ENCODE results near the gene R3HDM4.
"Not testable (repeated sequence)": the region's sequence is repeated elsewhere in the genome, so short reads cannot be mapped to it uniquely, and the experiment has no call there.

R3HDM4 gene

DNA sequence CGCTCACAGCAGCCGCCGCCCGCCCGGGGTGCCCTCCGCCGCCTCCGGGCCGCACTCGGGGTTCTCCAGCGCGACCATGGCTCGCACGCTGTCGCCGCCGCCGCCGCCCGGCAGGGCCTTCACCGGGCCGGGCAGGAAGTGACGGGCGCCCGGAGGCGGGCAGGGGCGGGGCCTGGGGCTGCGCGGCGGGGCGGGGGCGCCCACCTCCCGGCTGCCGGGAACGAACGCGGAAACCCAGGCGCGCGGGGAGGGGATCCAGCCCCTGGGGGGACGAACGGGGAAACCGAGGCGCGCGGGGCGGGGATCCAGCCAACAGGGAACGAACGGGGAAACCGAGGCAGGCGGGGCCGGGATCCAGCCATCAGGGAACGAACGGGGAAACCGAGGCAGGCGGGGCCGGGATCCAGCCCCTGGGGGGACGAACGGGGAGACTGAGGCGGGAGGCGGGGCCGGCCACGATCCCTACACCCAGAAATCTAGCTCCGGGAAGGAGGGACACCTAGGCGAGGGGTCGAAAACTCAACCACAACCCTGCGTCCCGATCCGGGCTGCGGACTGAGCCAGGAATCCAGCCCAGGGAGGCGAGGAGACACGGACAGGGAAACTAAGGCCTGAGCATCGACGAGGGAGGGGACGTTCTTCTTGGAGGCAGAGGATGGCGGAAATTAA, at the start of gene R3HDM4:
TSS of gene R3HDM4 (minus strand) at position 140 of the 669 bp plus-strand sequence. CDS start at position 78, 62 bp downstream.
- Mint-ChIP-seq H3K36me3 (peaks cover 2% of the 10 kb centered on the region), H3K9me3 (no peaks in the 10 kb centered on the region), H3K27me3 (no peaks in the 10 kb centered on the region), H3K4me3 (peak within 1 kb of the TSS; percentile 88), H3K27ac (peak within 1 kb of the TSS; percentile 98), H3K4me1 (peaks cover 33% of the 10 kb centered on the region)

DNA sequence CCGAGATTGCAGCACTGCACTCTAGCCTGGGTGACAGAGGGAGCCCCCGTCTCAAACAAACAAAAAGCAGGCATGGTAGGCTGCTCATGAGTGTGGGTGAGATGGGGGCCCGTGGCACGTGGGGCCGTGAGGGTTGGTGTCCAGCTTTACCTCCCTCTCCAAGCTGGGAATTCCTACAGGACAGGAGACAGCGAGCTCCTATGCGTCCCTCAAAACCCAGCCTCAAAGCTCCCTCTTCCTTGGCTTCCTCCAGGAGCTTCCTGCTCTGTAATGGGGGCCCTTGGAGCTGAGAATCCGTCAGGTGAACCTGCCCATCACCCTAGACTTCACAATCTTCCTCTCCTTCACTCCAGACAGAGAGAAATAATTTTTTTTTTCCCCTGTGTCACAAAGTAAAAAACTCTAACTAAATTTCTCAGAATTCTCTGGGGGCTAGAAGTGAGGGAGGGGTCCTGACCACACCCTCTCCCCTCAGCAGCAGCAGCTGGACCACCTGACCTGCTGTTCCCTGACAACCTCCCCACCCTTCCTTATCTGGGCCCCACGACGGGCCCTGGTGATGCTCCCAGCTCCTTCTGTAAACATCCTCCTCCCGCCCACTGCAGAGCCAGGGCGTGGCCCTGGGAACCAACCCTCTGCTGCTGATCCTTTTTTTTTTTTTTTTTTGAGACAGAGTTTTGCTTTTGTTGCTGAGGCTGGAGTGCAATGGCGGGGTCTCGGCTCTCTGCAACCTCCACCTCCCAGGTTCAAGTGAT, 49.0 kb upstream of the R3HDM4 start:
- no peaks in the 10 kb centered on the region for H3K27me3 Mint-ChIP-seq

DNA sequence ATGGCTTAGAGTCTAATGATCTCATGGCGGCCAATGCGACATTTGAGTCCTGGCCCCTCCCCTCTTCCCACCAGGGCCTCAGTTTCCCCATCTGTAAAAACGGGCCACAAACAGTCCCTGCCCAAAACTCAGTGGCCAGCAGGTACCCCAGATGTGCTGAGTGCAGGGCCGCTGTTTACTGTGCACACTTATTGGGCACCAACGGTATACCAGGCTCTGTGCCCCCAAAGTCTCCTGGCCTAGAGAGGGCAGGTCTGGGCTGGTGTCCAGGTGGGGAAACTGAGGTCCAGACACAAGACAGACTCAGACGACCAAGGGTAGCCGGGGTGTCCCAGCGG, 47.6 kb upstream of the R3HDM4 start:
- Mint-ChIP-seq H3K27ac (no peak overlapping the region), H3K27me3 (no peaks in the 10 kb centered on the region), H3K4me1 (peaks cover 8% of the 10 kb centered on the region), H3K4me3 (no peak overlapping the region), H3K9me3 (no peaks in the 10 kb centered on the region), H3K36me3 (peaks cover 2% of the 10 kb centered on the region)

More for the DNA sequence above, 49.0 kb upstream of the R3HDM4 start:
- Mint-ChIP-seq H3K4me3 (no peak overlapping the region), H3K27ac (no peak overlapping the region), H3K9me3 (no peaks in the 10 kb centered on the region), H3K36me3 (peaks cover 2% of the 10 kb centered on the region), H3K4me1 (peaks cover 8% of the 10 kb centered on the region)

DNA sequence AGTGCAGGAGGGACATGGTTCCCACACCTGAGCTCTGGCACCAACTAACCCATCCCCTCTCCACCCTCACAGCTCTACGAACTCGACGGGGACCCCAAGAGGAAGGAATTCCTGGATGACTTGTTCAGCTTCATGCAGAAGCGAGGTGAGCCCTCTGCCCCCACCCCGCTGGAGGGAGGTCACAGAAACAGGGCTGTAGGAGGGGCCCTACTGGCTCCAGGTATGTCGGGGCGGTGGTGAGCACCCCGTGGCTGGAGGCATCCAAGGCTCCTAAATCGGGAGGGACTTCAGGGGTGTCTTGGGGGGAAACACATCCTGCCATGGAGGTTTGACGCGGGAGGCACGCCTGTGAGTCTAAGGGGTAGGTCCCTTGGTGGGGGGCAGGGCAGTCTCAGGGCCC, 47.0 kb upstream of the R3HDM4 start:
- H3K27ac Mint-ChIP-seq, result no peak overlapping the region
- no peak overlapping the region for H3K4me3 Mint-ChIP-seq
- peaks cover 8% of the 10 kb centered on the region for H3K4me1 Mint-ChIP-seq
- H3K36me3 Mint-ChIP-seq, result no peaks in the 10 kb centered on the region
- H3K27me3 Mint-ChIP-seq, result no peaks in the 10 kb centered on the region
- H3K9me3 Mint-ChIP-seq, result no peaks in the 10 kb centered on the region

DNA sequence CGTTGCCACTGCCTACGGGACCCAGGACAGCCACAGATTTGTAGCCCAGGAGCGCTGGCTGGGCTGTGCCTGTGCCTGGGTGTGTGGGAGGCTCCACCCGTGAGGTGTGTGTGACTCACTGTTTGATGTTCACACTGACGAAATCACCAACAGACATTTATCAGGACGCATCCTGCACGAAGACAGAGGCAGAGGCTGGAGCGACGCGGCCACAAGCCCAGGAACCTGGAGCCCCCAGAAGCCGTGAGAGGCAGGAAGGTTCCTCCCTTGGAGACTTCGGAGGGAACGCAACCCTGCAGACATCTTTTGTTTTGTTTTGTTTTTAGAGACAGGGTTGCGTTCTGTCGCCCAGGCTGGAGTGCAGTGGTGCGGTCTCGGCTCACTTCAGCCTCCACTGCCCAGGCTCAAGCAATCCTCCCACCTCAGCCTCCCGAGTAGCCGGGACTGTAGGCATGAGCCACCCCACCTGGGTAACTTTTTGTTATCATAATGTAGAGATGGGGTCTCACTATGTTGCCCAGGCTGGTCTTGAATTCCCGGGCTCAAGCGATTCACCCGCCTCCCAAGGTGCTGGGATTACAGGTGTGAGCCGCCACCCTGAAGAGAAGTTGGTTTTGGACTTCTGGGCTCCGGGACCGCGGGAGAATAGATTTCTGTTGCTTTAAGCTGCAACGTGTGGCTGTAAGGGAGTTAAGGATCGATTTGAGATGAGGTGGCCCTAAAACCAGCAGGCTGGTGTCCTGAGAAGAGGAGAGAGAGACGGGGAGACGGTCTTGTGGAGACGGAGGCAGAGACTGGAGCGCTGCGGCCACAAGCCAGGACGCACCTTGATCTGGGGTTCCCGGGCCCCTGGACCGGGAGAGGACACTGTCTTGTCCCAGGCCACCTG, 46.2 kb upstream of the R3HDM4 start:
- Mint-ChIP-seq H3K4me1 (peaks cover 8% of the 10 kb centered on the region), H3K27ac (no peak overlapping the region), H3K4me3 (no peak overlapping the region), H3K36me3 (no peaks in the 10 kb centered on the region), H3K9me3 (no peaks in the 10 kb centered on the region), H3K27me3 (no peaks in the 10 kb centered on the region)

DNA sequence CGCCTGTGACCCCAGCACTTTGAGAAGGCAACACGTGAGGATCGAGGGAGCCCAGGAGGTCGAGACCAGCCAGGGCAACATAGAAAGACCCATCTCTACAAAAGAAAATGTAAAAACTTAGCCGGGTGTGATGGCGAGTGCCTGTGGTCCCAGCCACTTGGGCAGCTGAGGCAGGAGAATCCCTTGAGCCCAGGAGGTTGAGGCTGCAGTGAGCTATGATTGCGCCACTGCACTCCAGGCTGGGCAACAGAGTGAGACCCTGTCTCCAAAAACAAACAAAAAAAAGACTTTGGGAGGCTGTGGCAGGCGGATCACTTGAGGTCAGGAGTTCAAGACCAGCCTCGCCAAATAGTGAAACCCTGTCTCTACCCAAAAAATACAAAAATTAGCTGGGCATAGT, 44.6 kb upstream of the R3HDM4 start:
- not testable (repeated sequence) for H3K4me3 Mint-ChIP-seq, H3K27ac Mint-ChIP-seq, H3K27me3 Mint-ChIP-seq, H3K36me3 Mint-ChIP-seq, H3K9me3 Mint-ChIP-seq
- peaks cover 15% of the 10 kb centered on the region for H3K4me1 Mint-ChIP-seq

DNA sequence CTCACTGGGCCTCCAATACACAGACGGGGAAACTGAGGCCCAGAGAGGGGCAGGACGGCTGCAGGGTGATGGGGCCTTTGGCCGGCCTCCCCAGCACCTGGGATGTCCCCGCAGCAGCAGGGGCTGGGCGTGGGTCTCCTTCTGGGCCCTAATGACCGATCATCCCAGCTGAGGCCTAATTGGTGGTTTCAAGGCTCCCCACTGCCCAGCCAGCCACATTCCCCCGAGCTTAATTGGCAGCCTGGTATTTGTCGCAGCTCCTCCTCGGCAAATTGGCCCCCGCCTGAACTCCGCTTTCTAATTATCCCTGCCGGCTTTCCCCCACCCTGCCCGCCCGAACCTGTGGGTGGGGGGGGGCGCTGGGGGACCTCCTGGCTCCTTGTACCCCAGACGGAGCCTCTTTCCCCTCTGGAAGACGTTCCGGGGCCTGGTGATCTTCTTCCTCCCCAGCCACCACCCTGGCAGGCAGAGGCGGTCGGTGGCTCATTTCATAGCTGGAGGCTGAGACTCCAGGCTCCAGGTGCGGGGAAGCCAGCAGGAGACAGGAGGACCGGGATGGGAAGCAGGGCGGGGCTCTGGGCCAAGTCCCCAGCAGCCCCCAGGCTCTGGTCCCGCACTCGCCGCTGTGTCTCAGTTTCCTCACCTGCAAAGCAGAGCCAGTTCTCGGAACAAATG, 43.9 kb upstream of the R3HDM4 start:
- H3K27ac Mint-ChIP-seq, result no peak overlapping the region
- H3K27me3 Mint-ChIP-seq, result no peaks in the 10 kb centered on the region
- peaks cover 11% of the 10 kb centered on the region for H3K4me1 Mint-ChIP-seq
- no peak overlapping the region for H3K4me3 Mint-ChIP-seq
- no peaks in the 10 kb centered on the region for H3K36me3 Mint-ChIP-seq
- H3K9me3 Mint-ChIP-seq, result no peaks in the 10 kb centered on the region

DNA sequence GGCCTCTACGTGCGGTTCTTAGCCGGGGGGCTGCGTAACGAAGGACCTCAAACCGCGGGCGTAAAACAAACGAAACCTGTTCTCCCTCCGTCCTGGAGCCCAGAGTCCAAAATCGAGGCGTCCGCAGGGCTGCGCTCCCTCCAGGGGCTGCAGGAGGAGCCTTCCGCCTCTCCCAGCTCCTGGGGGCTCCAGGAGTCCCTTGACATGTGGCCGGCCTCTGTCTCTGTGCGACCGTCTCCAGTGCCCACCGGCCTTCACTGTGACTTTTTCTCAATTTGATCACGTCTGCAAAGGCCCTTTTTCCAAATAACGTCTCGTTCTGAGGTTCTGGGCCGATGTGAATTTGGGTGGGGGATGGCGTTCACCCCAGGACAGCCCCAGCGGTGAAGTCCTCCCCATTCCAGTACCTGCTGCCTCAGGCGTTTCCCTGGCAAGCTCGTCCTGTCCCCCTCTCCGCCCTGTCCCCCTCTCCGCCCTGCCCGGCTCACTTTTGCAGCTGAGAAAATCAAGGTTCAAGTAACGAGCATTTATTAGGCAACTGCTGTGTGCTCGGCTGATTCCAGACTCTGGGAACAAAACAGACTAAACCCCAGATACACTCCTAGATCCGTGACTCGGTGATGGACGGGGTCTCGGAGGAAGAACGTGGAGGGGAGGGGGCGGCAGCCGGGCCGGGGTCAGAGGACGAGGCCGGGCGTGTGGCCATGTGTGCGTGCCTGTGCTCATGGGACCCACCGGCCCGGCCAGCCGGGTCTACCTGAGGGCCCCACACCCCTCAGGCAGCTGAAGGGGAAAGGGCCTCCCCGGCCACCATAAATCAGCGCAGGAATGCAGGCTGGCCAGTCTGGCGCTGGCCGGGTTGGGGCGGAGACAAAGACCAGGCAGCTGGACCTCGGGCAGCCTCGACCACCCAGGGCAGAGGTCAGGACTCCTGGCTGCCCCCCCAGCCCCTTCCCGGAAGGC, 43.1 kb upstream of the R3HDM4 start:
- no peak overlapping the region for H3K4me3 Mint-ChIP-seq
- no peak overlapping the region for H3K27ac Mint-ChIP-seq
- peaks cover 11% of the 10 kb centered on the region for H3K4me1 Mint-ChIP-seq
- H3K9me3 Mint-ChIP-seq, result no peaks in the 10 kb centered on the region
- no peaks in the 10 kb centered on the region for H3K27me3 Mint-ChIP-seq
- H3K36me3 Mint-ChIP-seq, result no peaks in the 10 kb centered on the region

DNA sequence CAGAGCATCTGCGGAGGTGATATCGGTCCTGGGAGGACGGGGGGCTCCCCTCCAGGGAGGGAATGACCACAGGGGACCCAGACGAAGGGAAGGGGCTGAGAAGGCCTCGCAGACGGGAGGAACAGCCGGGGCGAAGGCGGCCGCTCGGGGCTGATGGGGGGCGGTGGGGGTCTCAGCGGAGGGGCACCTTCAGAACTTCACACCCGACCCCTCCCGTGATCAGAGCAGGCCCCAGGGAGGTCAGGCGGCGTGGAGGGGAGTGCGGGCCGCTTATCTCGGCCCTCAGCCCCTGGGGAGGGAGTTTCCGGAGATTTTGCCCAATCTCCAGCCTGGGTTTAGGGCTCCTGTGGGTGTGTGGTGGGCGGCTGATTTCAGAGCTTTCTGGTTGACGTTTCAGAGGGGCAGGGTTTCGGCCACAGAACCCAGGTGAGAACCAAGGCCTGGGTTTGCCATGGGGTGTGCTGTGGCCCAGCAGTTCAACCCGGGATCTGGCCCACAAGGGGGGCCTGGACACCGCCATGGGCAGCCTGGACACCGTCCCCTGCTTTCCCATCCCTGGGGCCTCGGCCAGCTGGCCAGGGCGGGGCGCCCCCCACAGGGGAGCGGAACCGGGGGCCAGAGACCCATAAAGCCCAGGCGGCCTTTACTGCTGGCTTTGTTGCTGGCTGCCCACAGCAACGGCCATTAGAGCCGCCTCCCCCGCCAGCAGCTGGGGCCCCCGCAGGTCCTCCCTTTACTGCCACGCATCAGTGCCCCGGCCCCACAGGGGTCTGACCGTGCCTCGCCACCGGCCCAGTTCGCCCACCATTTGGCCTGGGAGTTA, 41.9 kb upstream of the R3HDM4 start:
- H3K27ac Mint-ChIP-seq, result no peak overlapping the region
- no peak overlapping the region for H3K4me3 Mint-ChIP-seq
- no peaks in the 10 kb centered on the region for H3K36me3 Mint-ChIP-seq
- no peaks in the 10 kb centered on the region for H3K9me3 Mint-ChIP-seq
- H3K4me1 Mint-ChIP-seq, result peaks cover 11% of the 10 kb centered on the region
- H3K27me3 Mint-ChIP-seq, result no peaks in the 10 kb centered on the region

DNA sequence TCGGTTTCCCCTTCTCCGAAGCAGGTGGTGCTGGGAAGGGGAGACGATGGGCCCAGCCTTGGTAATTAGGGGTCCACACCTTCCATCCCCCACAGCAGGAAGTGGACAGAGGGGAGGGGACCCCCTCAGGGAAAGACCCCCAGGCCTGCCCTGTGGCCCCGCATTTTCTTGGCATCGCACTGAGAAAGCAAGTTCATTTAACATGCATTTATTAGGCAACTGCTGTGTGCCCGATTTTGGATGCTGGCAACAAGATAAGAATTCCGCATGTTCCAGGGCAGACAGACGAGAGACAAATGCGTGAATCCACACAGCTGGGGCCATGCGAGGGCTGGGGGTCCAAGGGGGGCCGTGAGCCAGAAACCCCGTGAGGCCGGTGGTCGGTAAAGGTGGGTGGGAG, 41.3 kb upstream of the R3HDM4 start:
- Mint-ChIP-seq H3K9me3 (no peaks in the 10 kb centered on the region), H3K4me1 (peaks cover 11% of the 10 kb centered on the region), H3K36me3 (no peaks in the 10 kb centered on the region), H3K4me3 (no peak overlapping the region), H3K27me3 (no peaks in the 10 kb centered on the region), H3K27ac (no peak overlapping the region)

DNA sequence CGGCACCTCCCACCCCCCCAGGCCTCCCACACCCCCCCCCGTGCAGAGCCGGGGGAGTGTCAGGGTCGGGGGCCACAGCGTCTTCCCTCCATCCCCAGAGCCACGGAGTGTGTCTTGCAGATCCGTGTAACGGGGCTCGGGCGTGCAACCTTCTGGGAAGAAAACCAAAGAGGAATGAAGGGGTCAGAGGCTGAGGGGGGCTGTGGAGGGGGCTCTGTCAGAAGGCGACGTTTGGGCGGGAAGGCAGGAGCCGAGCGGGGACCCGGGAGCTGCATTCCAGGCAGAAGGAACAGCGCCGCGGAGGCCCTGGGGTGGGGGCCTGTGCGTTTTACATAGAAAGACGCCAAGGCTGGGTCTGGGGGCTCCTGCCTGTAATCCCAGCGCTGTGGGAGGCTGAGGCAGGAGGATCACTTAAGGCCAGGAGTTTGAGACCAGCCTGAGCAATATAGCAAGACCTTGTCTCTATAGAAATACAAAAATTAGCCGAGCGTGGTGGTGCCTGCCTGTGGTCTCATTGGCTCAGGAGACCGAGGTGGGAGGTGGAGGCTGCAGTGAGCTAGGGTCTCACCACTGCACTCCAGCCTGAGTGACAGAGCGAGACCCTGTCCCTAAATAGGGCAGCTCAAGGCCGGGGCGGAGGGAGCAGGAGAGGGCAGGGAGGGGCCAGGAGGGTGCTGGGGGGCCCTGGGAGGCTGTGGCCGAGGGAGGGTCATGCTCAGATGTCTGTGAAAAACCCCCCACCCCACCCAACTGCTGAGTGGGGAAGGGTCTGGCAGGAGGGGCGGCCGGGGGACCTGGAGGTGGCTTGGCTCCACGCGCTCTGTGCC, 40.6 kb upstream of the R3HDM4 start:
- Mint-ChIP-seq H3K9me3 (no peaks in the 10 kb centered on the region), H3K27ac (no peak overlapping the region)

DNA sequence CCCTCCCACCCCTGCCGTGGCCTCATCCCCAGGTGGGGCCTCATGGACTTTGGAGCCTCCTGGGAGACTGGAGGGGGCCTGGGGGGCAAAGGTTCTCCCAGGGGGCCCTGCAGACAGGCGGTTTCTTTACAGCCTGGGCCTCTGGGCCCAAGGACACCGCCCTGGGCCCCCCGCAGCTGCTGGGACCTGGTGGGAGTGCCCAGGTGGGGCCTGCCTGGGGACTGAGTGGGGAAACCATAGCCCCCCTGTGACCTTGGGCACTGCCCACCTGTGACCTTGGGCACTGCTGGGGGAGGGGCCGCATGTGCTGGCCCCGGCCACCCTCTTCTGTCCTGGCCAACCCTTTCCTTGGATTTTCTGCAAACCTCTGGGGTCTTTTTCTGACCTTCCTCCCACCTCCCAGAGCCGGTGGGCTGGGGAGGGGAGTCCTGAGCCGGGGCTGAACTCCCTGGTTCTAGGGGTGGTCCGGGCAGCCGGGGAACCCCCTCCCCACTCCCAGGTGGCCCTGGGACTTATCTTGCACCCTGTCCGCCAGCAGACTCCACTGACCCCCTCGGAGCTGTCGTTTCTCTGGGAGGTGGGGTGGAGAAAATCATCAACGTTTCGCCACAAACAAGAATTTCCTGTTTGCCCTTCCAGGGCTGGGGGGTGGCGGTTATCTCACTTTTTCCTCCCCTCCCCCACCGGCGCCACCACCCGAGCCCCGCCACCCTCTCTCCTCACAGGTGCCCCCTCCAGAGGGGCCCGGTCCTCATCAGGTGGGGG, 39.8 kb upstream of the R3HDM4 start:
- H3K4me3 Mint-ChIP-seq, result no peak overlapping the region
- H3K36me3 Mint-ChIP-seq, result no peaks in the 10 kb centered on the region
- no peak overlapping the region for H3K27ac Mint-ChIP-seq
- H3K27me3 Mint-ChIP-seq, result no peaks in the 10 kb centered on the region
- peaks cover 7% of the 10 kb centered on the region for H3K4me1 Mint-ChIP-seq
- no peaks in the 10 kb centered on the region for H3K9me3 Mint-ChIP-seq

More for the DNA sequence above, 40.6 kb upstream of the R3HDM4 start:
- Mint-ChIP-seq H3K4me1 (peaks cover 7% of the 10 kb centered on the region), H3K27me3 (no peaks in the 10 kb centered on the region), H3K4me3 (no peak overlapping the region), H3K36me3 (no peaks in the 10 kb centered on the region)
